Renal cortex interstitium (tissue), 15 donors: ENCODE measurements around the gene LYZL2. TPM values are rescaled to one million over a fixed set of nuclear protein-coding genes. Genes with fewer than 3 reads are reported as not detected.
A peak's percentile ranks its signal among the peaks of the same experiment; 100 is the strongest.
"Not testable (repeated sequence)": the region's sequence is repeated elsewhere in the genome, so short reads cannot be mapped to it uniquely, and the experiment has no call there.

Source experiments
- DNase-seq, 11 donors: peaks; one replicate each; pipeline ENCODE4 v3.0.0-alpha.2; 2013; ENCODE audit warnings: low read depth in 9 of 11, low spot score in 4 of 11; ENCODE audit errors: extremely low read depth in 1 of 11
- long read RNA-seq, 16 experiments: transcript quantifications; one replicate each; lab custom pipeline, GENCODE V29; 2026
- polyA plus RNA-seq, 3 donors: library from polyadenylated mRNA; unstranded; fragments of 120-200 nt; gene quantifications; one replicate each; pipeline ENCODE4 v1.2.1, GENCODE V29; 2013; ENCODE audit not compliant: insufficient read length in 3 of 3

Gene LYZL2
- not detected for polyA plus RNA-seq
- long read RNA-seq, donor 1, result 0 reads
- long read RNA-seq, donor 2, result 0 reads
- long read RNA-seq, donor 3, result 0 reads
- long read RNA-seq, donor 4, result 0 reads
- long read RNA-seq, donor 5, result 0 reads
- long read RNA-seq, donor 6, result 0 reads
- long read RNA-seq, donor 7, result 0 reads
- long read RNA-seq, donor 8, result 0 reads
- long read RNA-seq, donor 9, result 0 reads
- long read RNA-seq, donor 10, result 0 reads
- long read RNA-seq, donor 11, result 0 reads
- long read RNA-seq, donor 12, result 0 reads
- long read RNA-seq, donor 13, result 0 reads
- long read RNA-seq, donor 14, result 0 reads
- long read RNA-seq, donor 15, result 0 reads
- long read RNA-seq, donor 16, result 0 reads

- no peak for DNase-seq
Measured at GRCh38 chr10:30629653-30630052, at the start of gene LYZL2. TSS of gene LYZL2 (minus strand) at chr10:30629753. CDS start at chr10:30626915, 2,838 bp downstream.

- not testable (repeated sequence) for DNase-seq
Measured at GRCh38 chr10:30677616-30678015, 48.1 kb upstream of the LYZL2 start.

GRCh38 chr10:30677146-30677545, 47.6 kb upstream of the LYZL2 start:
- DNase-seq, result not testable (repeated sequence)

GRCh38 chr10:30675791-30676718, 46.5 kb upstream of the LYZL2 start:
- no peak for DNase-seq

- DNase-seq, result no peak
Measured at GRCh38 chr10:30674796-30675195, 45.2 kb upstream of the LYZL2 start.

- not testable (repeated sequence) for DNase-seq
Measured at GRCh38 chr10:30673262-30673661, 43.7 kb upstream of the LYZL2 start.

GRCh38 chr10:30672338-30672737, 42.8 kb upstream of the LYZL2 start:
- DNase-seq, result not testable (repeated sequence)

GRCh38 chr10:30671026-30671616, 41.6 kb upstream of the LYZL2 start:
- DNase-seq, result peak; percentile 42 to 81 (median 64)

GRCh38 chr10:30667982-30668381, 38.4 kb upstream of the LYZL2 start:
- not testable (repeated sequence) for DNase-seq

GRCh38 chr10:30663403-30663802, 33.9 kb upstream of the LYZL2 start:
- not testable (repeated sequence) for DNase-seq

GRCh38 chr10:30662814-30663213, 33.3 kb upstream of the LYZL2 start:
- DNase-seq, result no peak

GRCh38 chr10:30660314-30660713, 30.8 kb upstream of the LYZL2 start:
- not testable (repeated sequence) for DNase-seq

GRCh38 chr10:30656233-30656632, 26.7 kb upstream of the LYZL2 start:
- no peak for DNase-seq

GRCh38 chr10:30655001-30655400, 25.4 kb upstream of the LYZL2 start:
- not testable (repeated sequence) for DNase-seq

- not testable (repeated sequence) for DNase-seq
Measured at GRCh38 chr10:30651470-30652397, 22.2 kb upstream of the LYZL2 start.

- DNase-seq, result no peak
Measured at GRCh38 chr10:30647089-30647488, 17.5 kb upstream of the LYZL2 start.

GRCh38 chr10:30645340-30645827, 15.8 kb upstream of the LYZL2 start:
- DNase-seq, result peak in 1 of 11 donors; percentile 9

- not testable (repeated sequence) for DNase-seq
Measured at GRCh38 chr10:30644408-30644861, 14.9 kb upstream of the LYZL2 start.
